Liver (tissue), 9 donors: ENCODE measurements around the gene SH3D19. TPM values are rescaled to one million over a fixed set of nuclear protein-coding genes. Genes with fewer than 3 reads are reported as not detected.

Experiments used
- DNase-seq: peaks from one replicate; pipeline ENCODE4 v3.0.0-alpha.2; 2017; ENCODE audit warnings: low spot score
- H3K27ac ChIP-seq, 2 donors: one replicate each; pipeline ENCODE4 v1.7.0; 2013; ENCODE audit warnings: inconsistent platforms in 2 of 2, low read length in 2 of 2, control low read depth in 1 of 2, low read depth in 1 of 2, mild to moderate bottlenecking in 1 of 2
- H3K27me3 ChIP-seq, 4 donors: one replicate each; pipeline versions ENCODE4 v1.6.1 to v1.7.0; 2013; ENCODE audit warnings: low read length in 3 of 4, inconsistent platforms in 1 of 4, mild to moderate bottlenecking in 1 of 4, moderate library complexity in 1 of 4; ENCODE audit not compliant: control insufficient read depth in 4 of 4, insufficient read depth in 4 of 4
- H3K36me3 ChIP-seq, 4 donors: one replicate each; pipeline versions ENCODE4 v1.6.1 to v1.7.0; 2013; ENCODE audit warnings: low read length in 3 of 4, mild to moderate bottlenecking in 3 of 4, low read depth in 1 of 4, moderate library complexity in 1 of 4; ENCODE audit not compliant: control insufficient read depth in 4 of 4, insufficient read depth in 3 of 4
- H3K4me1 ChIP-seq, 4 donors: one replicate each; pipeline versions ENCODE4 v1.6.1 to v1.7.0; 2013; ENCODE audit warnings: low read length in 3 of 4, mild to moderate bottlenecking in 3 of 4, moderate library complexity in 1 of 4; ENCODE audit not compliant: control insufficient read depth in 4 of 4, insufficient read depth in 4 of 4
- H3K4me3 ChIP-seq, 3 donors: one replicate each; pipeline versions ENCODE4 v1.6.1 to v1.7.0; 2013; ENCODE audit warnings: low read length in 3 of 3, control low read depth in 1 of 3, low read depth in 1 of 3, mild to moderate bottlenecking in 1 of 3
- H3K9ac ChIP-seq, 2 donors: one replicate each; pipeline ENCODE4 v1.7.0; 2013; ENCODE audit warnings: low read length in 2 of 2, mild to moderate bottlenecking in 2 of 2, moderate library complexity in 2 of 2, control low read depth in 1 of 2, low read depth in 1 of 2
- H3K9me3 ChIP-seq, 4 donors: one replicate each; pipeline versions ENCODE4 v1.6.1 to v1.7.0; 2013; ENCODE audit warnings: low read length in 3 of 4; ENCODE audit not compliant: control insufficient read depth in 4 of 4
- EGR1 ChIP-seq, 2 donors: IDR thresholded peaks; 2 replicates each; pipeline ENCODE4 v1.6.1; 2016 to 2018; ENCODE audit warnings: antibody characterized with exemption in 2 of 2, low read depth in 2 of 2
- FOXA1 ChIP-seq: IDR thresholded peaks from 2 replicates; pipeline ENCODE4 v1.6.1; 2016; ENCODE audit warnings: antibody characterized with exemption
- FOXA2 ChIP-seq: IDR thresholded peaks from 2 replicates; pipeline ENCODE4 v1.6.1; 2016; ENCODE audit warnings: antibody characterized with exemption
- GABPA ChIP-seq, 2 donors: IDR thresholded peaks in 1 of 2; conservative IDR thresholded peaks in 1 of 2; 2 replicates each; pipeline ENCODE4 v1.6.1; 2016; ENCODE audit warnings: antibody characterized with exemption in 2 of 2, mild to moderate bottlenecking in 1 of 2, moderate library complexity in 1 of 2
- HNF4A ChIP-seq, 2 donors: conservative IDR thresholded peaks; 2 replicates each; pipeline ENCODE4 v1.6.1; 2016; ENCODE audit warnings: antibody characterized with exemption in 2 of 2, mild to moderate bottlenecking in 2 of 2
- HNF4G ChIP-seq: IDR thresholded peaks from 2 replicates; pipeline ENCODE4 v1.6.1; 2016; ENCODE audit warnings: antibody characterized with exemption
- JUND ChIP-seq, 2 donors: IDR thresholded peaks; 2 replicates each; pipeline ENCODE4 v1.6.1; 2016; ENCODE audit warnings: antibody characterized with exemption in 2 of 2
- NR2F2 ChIP-seq: IDR thresholded peaks from 2 replicates; pipeline ENCODE4 v1.6.1; 2016; ENCODE audit warnings: antibody characterized with exemption
- RXRA ChIP-seq, 2 donors: IDR thresholded peaks; 2 replicates each; pipeline ENCODE4 v1.6.1; 2017 to 2018; ENCODE audit warnings: antibody characterized with exemption in 2 of 2, mild to moderate bottlenecking in 1 of 2
- SP1 ChIP-seq: IDR thresholded peaks from 2 replicates; pipeline ENCODE4 v1.6.1; 2018; ENCODE audit warnings: antibody characterized with exemption, mild to moderate bottlenecking
- TAF1 ChIP-seq: conservative IDR thresholded peaks from 2 replicates; pipeline ENCODE4 v1.6.1; 2016; ENCODE audit warnings: antibody characterized with exemption, mild to moderate bottlenecking
- YY1 ChIP-seq: IDR thresholded peaks from 2 replicates; pipeline ENCODE4 v1.6.1; 2016; ENCODE audit warnings: antibody characterized with exemption, mild to moderate bottlenecking
- WGBS: extraction: QIAGEN DNeasy Blood & Tissue Kit; methylation state at CpG from one replicate; pipeline ENCODE4 v1.1.7; 2013; 5-methylcytosine and 5-hydroxymethylcytosine counted together
- polyA plus RNA-seq, 2 donors: library from polyadenylated mRNA; stranded (reverse) in 1 of 2; unstranded in 1 of 2; fragments of 200-250 nt in 1 of 2; fragments of >200 nt in 1 of 2; fragmentation: Nextera tagmentation in 1 of 2; extraction: Ambion mirVana in 1 of 2; gene quantifications; one replicate each; pipeline versions ENCODE4 v1.2.1 to v1.2.3, GENCODE V29; 2013 to 2015
- total RNA-seq, 2 donors: library from RNA; depleted of rRNA; stranded (reverse); fragments of >200 nt; gene quantifications; one replicate each; pipeline ENCODE4 v1.2.3, GENCODE V29; 2014
- TF ChIP-seq, protein P1 (sequence below): fragments of 150-350 bp; IDR thresholded peaks from 2 replicates; pipeline ENCODE4 v1.5.1; 2017; ENCODE audit warnings: improper control_type of control experiment, low read depth, low read length; ENCODE audit not compliant: missing input control
- TF ChIP-seq, protein P2 (sequence below): IDR thresholded peaks from 2 replicates; pipeline ENCODE4 v1.6.1; 2016; ENCODE audit warnings: antibody characterized with exemption
- TF ChIP-seq, protein P3 (sequence below): IDR thresholded peaks from 2 replicates; pipeline ENCODE4 v1.6.1; 2016; ENCODE audit warnings: antibody characterized with exemption
- TF ChIP-seq, protein P4 (sequence below): IDR thresholded peaks from 2 replicates; pipeline ENCODE4 v1.6.1; 2016; ENCODE audit warnings: antibody characterized with exemption, mild to moderate bottlenecking
- TF ChIP-seq, protein P5 (sequence below): IDR thresholded peaks from 2 replicates; pipeline ENCODE4 v1.6.1; 2016; ENCODE audit warnings: antibody characterized with exemption
- donor health status: healthy.
- donor health status: healthy.
- donor health status: healthy.
- donor health status: healthy.
- donor health status: healthy.

Gene SH3D19
- total and polyA plus RNA-seq, 4 donors, result 11.0 to 22.2 (median 17.1) TPM

DNA sequence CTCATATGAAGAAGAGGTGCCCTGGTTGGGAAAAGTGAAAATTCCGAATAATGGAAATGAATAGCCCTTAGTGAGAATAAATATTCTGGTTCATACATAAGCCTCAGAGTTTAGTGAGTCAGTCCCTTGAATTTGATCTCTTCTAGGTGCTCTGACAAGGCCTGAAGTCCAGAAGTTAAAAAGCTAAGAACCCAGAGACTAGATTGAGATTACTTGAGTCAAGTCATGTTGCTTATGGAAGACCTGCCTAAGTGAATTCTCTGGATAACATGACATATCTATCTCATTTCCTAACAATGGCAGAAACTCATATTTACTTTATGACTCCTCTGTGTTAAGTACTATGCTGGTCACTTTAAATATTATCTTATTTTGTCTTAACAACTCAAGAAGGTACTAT lies 58.9 kb downstream of the SH3D19 start (continued):
- TF ChIP-seq, protein P1, sequence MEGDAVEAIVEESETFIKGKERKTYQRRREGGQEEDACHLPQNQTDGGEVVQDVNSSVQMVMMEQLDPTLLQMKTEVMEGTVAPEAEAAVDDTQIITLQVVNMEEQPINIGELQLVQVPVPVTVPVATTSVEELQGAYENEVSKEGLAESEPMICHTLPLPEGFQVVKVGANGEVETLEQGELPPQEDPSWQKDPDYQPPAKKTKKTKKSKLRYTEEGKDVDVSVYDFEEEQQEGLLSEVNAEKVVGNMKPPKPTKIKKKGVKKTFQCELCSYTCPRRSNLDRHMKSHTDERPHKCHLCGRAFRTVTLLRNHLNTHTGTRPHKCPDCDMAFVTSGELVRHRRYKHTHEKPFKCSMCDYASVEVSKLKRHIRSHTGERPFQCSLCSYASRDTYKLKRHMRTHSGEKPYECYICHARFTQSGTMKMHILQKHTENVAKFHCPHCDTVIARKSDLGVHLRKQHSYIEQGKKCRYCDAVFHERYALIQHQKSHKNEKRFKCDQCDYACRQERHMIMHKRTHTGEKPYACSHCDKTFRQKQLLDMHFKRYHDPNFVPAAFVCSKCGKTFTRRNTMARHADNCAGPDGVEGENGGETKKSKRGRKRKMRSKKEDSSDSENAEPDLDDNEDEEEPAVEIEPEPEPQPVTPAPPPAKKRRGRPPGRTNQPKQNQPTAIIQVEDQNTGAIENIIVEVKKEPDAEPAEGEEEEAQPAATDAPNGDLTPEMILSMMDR, result no peak
- no peak for TF ChIP-seq HNF4A (conservative IDR thresholded peaks at IDR 0.05)

DNA sequence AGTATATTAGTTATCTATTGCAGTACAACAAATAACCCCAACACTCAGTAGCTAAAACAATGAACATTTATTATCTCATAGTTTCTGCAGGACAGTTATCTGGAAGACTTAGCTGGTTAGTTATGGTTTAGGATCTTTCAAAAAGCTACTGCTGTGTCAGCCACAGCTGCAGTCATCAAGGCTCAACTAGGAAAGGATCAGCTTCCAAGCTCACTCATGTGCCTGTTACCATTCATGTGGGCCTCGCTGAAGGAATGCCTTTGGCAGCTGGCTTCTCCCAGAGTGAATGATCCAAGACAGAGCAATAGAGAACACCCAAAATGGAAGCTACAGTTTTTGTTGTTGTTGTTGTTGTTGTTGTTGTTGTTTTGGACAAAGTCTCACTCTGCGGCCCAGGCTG lies 62.0 kb downstream of the SH3D19 start:
- Histone ChIP-seq H3K36me3 (no peaks in the 10 kb centered on the region), H3K27ac (no peak overlapping the region), H3K27me3 (no peaks in the 10 kb centered on the region), H3K9ac (no peak overlapping the region), H3K4me3 (no peak overlapping the region), H3K4me1 (peaks cover 0 to 4% (median 3%) of the 10 kb centered on the region in 4 donors), H3K9me3 (no peaks in the 10 kb centered on the region)
- TF ChIP-seq, protein P2, sequence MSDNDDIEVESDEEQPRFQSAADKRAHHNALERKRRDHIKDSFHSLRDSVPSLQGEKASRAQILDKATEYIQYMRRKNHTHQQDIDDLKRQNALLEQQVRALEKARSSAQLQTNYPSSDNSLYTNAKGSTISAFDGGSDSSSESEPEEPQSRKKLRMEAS, result no peak
- TF ChIP-seq FOXA1, result no peak
- TF ChIP-seq HNF4G, result no peak
- no peak for TF ChIP-seq JUND (IDR thresholded peaks at IDR 0.05)
- no peak for TF ChIP-seq FOXA2
- TF ChIP-seq YY1, result no peak
- TF ChIP-seq, protein P1, result no peak
- WGBS, result 97% methylated on average over 2 of the region's 2 CpGs
- no peak for DNase-seq

DNA sequence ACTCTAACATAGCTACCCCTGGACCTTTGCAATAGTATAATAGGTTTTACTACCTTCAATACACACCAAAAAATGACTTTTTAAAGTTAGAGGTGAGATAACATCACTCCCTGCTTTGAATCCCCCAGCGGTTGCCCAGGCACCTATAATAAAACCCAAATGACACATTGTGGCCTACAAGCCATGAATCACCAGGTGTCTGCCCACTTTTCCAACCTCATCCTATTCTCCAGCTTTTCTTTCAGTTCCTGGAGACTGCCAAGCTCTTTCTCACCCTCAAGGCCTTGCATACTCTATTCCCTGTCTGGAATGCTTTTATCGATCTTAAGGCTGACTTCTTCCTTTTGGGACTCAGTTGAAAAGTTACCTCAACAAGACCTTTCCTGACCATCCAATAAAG lies 64.9 kb downstream of the SH3D19 start:
- H3K36me3 ChIP-seq, result no peaks in the 10 kb centered on the region
- H3K27ac ChIP-seq, result no peak overlapping the region
- no peak overlapping the region for H3K4me3 ChIP-seq
- H3K9ac ChIP-seq, result no peak overlapping the region
- no peak for DNase-seq
- no peaks in the 10 kb centered on the region for H3K27me3 ChIP-seq
- 95% methylated on average over 2 of the region's 2 CpGs for WGBS
- H3K4me1 ChIP-seq, result peaks cover 0 to 4% (median 0%) of the 10 kb centered on the region in 4 donors
- no peaks in the 10 kb centered on the region for H3K9me3 ChIP-seq
- TF ChIP-seq, protein P3, sequence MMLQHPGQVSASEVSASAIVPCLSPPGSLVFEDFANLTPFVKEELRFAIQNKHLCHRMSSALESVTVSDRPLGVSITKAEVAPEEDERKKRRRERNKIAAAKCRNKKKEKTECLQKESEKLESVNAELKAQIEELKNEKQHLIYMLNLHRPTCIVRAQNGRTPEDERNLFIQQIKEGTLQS, result no peak
- no peak for TF ChIP-seq HNF4G
- no peak for TF ChIP-seq RXRA (IDR thresholded peaks at IDR 0.05)
- TF ChIP-seq EGR1 (IDR thresholded peaks at IDR 0.05; ENCODE audit: low read depth in 2 of 2), result no peak
- TF ChIP-seq SP1, result no peak
- no peak for TF ChIP-seq NR2F2
- TF ChIP-seq HNF4A (conservative IDR thresholded peaks at IDR 0.05), result no peak
- TF ChIP-seq YY1, result no peak
- TF ChIP-seq, protein P4, sequence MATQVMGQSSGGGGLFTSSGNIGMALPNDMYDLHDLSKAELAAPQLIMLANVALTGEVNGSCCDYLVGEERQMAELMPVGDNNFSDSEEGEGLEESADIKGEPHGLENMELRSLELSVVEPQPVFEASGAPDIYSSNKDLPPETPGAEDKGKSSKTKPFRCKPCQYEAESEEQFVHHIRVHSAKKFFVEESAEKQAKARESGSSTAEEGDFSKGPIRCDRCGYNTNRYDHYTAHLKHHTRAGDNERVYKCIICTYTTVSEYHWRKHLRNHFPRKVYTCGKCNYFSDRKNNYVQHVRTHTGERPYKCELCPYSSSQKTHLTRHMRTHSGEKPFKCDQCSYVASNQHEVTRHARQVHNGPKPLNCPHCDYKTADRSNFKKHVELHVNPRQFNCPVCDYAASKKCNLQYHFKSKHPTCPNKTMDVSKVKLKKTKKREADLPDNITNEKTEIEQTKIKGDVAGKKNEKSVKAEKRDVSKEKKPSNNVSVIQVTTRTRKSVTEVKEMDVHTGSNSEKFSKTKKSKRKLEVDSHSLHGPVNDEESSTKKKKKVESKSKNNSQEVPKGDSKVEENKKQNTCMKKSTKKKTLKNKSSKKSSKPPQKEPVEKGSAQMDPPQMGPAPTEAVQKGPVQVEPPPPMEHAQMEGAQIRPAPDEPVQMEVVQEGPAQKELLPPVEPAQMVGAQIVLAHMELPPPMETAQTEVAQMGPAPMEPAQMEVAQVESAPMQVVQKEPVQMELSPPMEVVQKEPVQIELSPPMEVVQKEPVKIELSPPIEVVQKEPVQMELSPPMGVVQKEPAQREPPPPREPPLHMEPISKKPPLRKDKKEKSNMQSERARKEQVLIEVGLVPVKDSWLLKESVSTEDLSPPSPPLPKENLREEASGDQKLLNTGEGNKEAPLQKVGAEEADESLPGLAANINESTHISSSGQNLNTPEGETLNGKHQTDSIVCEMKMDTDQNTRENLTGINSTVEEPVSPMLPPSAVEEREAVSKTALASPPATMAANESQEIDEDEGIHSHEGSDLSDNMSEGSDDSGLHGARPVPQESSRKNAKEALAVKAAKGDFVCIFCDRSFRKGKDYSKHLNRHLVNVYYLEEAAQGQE, result no peak
- TF ChIP-seq GABPA (IDR thresholded peaks at IDR 0.05 in 1 of 2, conservative IDR thresholded peaks at IDR 0.05 in 1 of 2), result no peak
- TF ChIP-seq, protein P1, result no peak
- no peak for TF ChIP-seq JUND (IDR thresholded peaks at IDR 0.05)
- TF ChIP-seq FOXA1, result no peak
- TF ChIP-seq, protein P5, sequence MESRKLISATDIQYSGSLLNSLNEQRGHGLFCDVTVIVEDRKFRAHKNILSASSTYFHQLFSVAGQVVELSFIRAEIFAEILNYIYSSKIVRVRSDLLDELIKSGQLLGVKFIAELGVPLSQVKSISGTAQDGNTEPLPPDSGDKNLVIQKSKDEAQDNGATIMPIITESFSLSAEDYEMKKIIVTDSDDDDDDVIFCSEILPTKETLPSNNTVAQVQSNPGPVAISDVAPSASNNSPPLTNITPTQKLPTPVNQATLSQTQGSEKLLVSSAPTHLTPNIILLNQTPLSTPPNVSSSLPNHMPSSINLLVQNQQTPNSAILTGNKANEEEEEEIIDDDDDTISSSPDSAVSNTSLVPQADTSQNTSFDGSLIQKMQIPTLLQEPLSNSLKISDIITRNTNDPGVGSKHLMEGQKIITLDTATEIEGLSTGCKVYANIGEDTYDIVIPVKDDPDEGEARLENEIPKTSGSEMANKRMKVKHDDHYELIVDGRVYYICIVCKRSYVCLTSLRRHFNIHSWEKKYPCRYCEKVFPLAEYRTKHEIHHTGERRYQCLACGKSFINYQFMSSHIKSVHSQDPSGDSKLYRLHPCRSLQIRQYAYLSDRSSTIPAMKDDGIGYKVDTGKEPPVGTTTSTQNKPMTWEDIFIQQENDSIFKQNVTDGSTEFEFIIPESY, result no peak
- TF ChIP-seq, protein P2, result no peak
- no peak for TF ChIP-seq TAF1
- no peak for TF ChIP-seq FOXA2
